HT-29 (cell line): ENCODE results near the gene OR2T33. TPM values are rescaled to one million over a fixed set of nuclear protein-coding genes. Genes with fewer than 3 reads are reported as not detected.
"Not testable (repeated sequence)": the region's sequence is repeated elsewhere in the genome, so short reads cannot be mapped to it uniquely, and the experiment has no call there.

Source experiments
- DNase-seq: peaks from one replicate; pipeline ENCODE4 v3.0.0-alpha.2; 2015; ENCODE audit warnings: low spot score
- total RNA-seq: library from RNA; depleted of rRNA; stranded (reverse); fragments of >200 nt; shearing (Covaris generic); gene quantifications from 2 replicates; pipeline ENCODE4 v1.2.3, GENCODE V29; 2014; rRNA removed

Gene OR2T33, protein sequence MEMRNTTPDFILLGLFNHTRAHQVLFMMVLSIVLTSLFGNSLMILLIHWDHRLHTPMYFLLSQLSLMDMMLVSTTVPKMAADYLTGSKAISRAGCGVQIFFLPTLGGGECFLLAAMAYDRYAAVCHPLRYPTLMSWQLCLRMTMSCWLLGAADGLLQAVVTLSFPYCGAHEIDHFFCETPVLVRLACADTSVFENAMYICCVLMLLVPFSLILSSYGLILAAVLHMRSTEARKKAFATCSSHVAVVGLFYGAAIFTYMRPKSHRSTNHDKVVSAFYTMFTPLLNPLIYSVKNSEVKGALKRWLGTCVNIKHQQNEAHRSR
- not detected in 2 replicates for total RNA-seq

GRCh38 chr1:248277876-248278275 lies at the start of gene OR2T33:
TSS of gene OR2T33 (minus strand) at chr1:248277976. CDS start at chr1:248273814, 4,162 bp downstream.
- no peak for DNase-seq

- DNase-seq: no peak
Measured at GRCh38 chr1:248324468-248324867, 46.7 kb upstream of the OR2T33 start, which contains the start of gene OR2M7. TSS of gene OR2M7 (minus strand) at chr1:248324568. CDS start at chr1:248324568, 0 bp downstream.

DNA sequence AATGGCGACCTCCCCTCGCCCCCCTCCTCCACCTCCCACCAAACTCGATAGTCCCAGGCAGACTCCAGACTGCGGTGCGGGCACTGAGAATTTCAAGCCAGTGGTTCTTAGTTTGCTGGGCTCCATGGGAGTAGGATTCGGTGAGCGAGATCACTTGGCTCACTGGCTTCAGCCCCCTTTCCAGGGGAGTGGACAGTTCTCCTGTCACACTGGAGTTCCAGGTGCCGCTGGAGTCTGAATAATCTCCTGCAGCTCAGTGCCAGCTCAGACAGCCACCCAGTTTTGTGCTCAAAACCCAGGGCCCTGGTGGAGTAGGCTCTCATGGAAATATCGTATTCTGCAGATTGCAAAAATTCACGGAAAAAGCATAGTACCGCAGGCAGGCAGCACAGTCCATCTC lies 39.0 kb upstream of the OR2T33 start:
- no peak for DNase-seq

GRCh38 chr1:248306740-248307139 lies 29.0 kb upstream of the OR2T33 start:
- DNase-seq: not testable (repeated sequence)

DNA sequence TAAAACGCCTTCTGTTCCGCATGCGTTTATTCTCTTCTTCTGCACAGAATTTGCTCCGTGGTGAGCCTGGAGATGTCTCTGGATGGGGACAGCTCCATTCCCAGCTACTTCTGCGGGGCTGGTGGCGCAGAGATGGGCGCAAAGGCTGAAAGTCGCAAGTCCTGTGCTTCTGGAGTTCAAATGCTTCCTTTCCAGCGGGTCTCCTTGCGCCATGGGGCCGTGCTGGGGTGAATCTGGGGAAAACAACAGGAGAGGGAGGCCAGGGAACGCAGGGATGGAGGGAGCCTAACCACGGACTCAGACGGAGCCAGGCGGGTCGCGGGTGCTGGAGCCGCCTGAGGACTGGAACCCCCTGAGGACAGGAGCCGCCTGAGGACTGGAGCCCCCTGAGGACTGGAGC lies 28.3 kb upstream of the OR2T33 start:
- DNase-seq: no peak

DNA sequence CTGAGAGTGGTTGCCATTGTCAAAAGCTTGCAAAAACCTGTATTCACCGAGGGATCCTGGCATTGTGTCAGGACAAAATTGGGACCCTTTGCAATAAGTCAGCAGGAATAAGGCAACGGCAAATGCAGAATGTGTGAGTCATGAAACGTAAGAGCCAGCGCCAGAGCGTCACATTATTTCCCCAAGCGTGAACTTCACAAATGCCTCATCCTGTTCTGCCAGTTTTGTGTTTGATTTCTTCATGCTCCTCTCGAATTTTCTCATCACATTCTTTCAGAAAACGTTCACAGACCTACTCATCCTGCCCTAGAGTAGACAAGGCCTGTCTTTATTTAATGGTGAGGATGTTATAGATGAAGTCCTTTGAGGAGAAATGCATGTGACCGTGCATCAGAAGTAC lies 27.9 kb upstream of the OR2T33 start:
- not testable (repeated sequence) for DNase-seq

DNA sequence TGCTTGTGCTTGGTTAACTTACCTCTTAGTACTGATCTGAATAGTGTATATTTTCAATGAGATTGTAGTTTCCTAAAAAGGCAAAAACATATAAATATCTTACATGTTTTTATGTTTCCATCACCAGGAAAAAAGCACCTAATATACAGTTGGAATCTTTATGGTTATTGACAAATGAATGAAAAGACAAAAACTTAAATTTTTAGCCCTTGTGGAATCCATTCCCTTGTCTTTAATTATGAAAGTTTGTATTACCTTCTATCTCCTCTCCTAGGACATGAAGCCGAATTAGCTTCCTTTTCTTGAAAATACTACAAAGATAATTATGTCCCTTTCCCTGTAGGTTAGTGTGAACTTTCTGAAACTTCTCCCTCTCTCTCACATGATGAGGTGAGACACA lies 25.5 kb upstream of the OR2T33 start, which contains the start of gene OR2T12:
Gene OR2T12 (minus strand): TSS at position 101 of the 400 bp plus-strand sequence. CDS start 7,846 bp downstream, outside the sequence.
- DNase-seq: no peak

DNA sequence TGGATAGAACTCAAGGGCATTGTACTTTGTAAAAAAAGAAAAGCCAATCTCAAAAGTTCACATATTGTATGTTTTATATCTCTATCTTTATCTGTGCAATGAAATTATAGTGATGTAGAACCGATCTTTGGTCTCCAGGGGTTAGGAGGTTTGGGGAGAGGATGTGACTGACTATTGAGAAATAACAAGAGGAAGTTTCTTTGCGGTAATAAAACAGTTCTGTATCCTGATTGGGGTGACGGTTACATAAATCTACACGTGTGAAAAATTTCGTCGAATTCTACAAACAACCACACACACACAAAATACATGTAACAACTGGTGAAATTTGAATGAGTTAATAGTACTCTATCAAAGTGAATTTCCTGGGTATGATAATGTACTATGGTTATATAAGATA lies 10.6 kb upstream of the OR2T33 start:
- no peak for DNase-seq

DNA sequence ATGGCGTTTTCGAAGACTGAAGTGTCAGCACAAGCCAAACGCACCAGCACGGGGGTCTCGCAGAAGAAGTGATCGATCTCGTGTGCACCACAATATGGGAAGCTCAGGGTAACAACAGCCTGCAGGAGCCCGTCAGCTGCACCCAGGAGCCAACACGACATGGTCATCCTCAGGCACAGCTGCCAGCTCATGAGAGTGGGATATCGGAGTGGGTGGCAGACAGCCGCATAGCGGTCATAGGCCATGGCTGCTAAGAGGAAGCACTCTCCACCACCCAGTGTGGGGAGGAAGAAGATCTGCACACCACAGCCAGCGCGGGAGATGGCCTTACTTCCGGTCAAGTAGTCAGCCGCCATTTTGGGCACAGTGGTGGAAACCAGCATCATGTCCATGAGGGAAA lies 4.6 kb downstream of the OR2T33 start:
- DNase-seq: not testable (repeated sequence)

GRCh38 chr1:248268178-248268577 lies 9.6 kb downstream of the OR2T33 start:
- peak; percentile 8 for DNase-seq

DNA sequence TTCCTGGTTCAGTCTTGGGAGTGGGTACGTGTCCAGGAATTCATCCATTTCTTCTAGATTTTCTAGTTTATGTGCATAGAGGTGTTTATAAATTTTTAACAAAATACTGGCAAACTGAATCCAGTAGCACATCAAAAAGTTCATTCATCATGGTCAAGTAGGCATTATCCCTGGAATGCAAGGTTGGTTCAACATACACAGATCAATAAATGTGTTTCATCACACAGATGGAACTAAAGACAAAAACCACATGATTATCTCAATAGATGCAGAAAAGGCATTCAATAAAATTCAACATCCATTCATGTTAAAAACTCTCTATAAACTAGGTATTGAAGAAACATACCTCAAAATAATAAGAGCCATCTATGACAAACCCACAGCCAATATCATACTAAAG lies 18.5 kb downstream of the OR2T33 start:
- DNase-seq: not testable (repeated sequence)

- DNase-seq: peak; percentile 51
Measured at GRCh38 chr1:248243204-248243603, 34.6 kb downstream of the OR2T33 start.

- DNase-seq: no peak
Measured at GRCh38 chr1:248239478-248239877, 38.3 kb downstream of the OR2T33 start.

DNA sequence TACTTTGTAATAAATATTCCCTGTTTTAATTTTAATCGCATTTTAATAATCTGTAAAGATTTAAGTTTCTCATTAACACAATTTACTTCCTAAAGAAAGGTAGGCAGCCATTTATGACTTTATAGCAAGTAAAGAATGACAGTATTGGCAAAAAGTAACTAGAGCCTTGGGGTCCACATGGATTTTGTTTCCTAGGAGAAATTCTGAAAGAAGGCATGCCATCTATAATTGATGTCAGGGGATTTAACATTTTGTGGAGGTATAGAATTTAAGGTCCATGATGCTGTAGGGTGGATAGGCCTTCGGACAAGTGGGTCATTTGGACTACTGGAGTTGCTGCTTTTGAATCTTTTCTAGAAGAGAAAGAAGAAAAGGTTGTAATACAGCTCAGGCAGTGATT lies 46.7 kb downstream of the OR2T33 start, which contains the start of gene OR2M4:
Gene OR2M4 (plus strand): TSS at position 301 of the 400 bp plus-strand sequence. CDS start 7,512 bp downstream, outside the sequence.
- DNase-seq: no peak

- DNase-seq: no peak
Measured at GRCh38 chr1:248229360-248229908, 48.3 kb downstream of the OR2T33 start.

- DNase-seq: no peak
Measured at GRCh38 chr1:248225537-248225936, 52.2 kb downstream of the OR2T33 start.

Other genes starting within 250 kb of the OR2T33 start
- gene OR2L2, start 247.9 kb downstream of the OR2T33 start, total RNA-seq: not detected in 2 replicates
- not detected in 2 replicates for gene OR2L3, start 231.1 kb downstream of the OR2T33 start, total RNA-seq
- gene OR2L13, start 182.8 kb downstream of the OR2T33 start, total RNA-seq: not detected in 2 replicates
- gene OR2M5, start 132.8 kb downstream of the OR2T33 start, total RNA-seq: not detected in 2 replicates
- not detected in 2 replicates for gene OR2M2, start 103.2 kb downstream of the OR2T33 start, total RNA-seq
- not detected in 2 replicates for gene OR2M3, start 80.7 kb downstream of the OR2T33 start, total RNA-seq
- gene OR2M4, start 46.6 kb downstream of the OR2T33 start, total RNA-seq: not detected in 2 replicates
- gene OR2T12, start 25.4 kb upstream of the OR2T33 start, total RNA-seq: not detected in 2 replicates
- not detected in 2 replicates for gene OR2M7, start 46.6 kb upstream of the OR2T33 start, total RNA-seq
- gene OR14C36, start 70.8 kb upstream of the OR2T33 start, total RNA-seq: not detected in 2 replicates
- not detected in 2 replicates for gene OR2T4, start 83.7 kb upstream of the OR2T33 start, total RNA-seq
- gene OR2T6, start 97.8 kb upstream of the OR2T33 start, total RNA-seq: not detected in 2 replicates
- gene OR2T1, start 125.1 kb upstream of the OR2T33 start, total RNA-seq: not detected in 2 replicates
- gene OR2T2, start 167.7 kb upstream of the OR2T33 start, total RNA-seq: not detected in 2 replicates
- not detected in 2 replicates for gene OR2T3, start 195.4 kb upstream of the OR2T33 start, total RNA-seq
- gene OR2T5, start 210.6 kb upstream of the OR2T33 start, total RNA-seq: not detected in 2 replicates
- gene OR2G6, start 230.1 kb upstream of the OR2T33 start, total RNA-seq: not detected in 2 replicates